HepG2 (cell line): ENCODE data around the gene SYP. TPM values are rescaled to one million over a fixed set of nuclear protein-coding genes. Genes with fewer than 3 reads are reported as not detected.
A peak's percentile ranks its signal among the peaks of the same experiment; 100 is the strongest.

Experiments used
- ARNT ChIP-seq: fragments of 450-650 bp; IDR thresholded peaks from 2 replicates; pipeline ENCODE4 v1.6.1; 2017
- FOXA3 ChIP-seq: IDR thresholded peaks from 2 replicates; pipeline ENCODE4 v1.6.1; 2016; ENCODE audit warnings: missing genetic modification reagents, missing compliant biosample characterization
- NFKBIZ ChIP-seq: IDR thresholded peaks from 2 replicates; pipeline ENCODE4 v1.6.1; 2018; ENCODE audit warnings: missing genetic modification reagents, missing compliant biosample characterization
- PHF8 ChIP-seq: sonication (generic); formaldehyde crosslinking; IDR thresholded peaks from 2 replicates; pipeline ENCODE4 v1.5.0; 2020; ENCODE audit warnings: missing genetic modification reagents
- ZNF101 ChIP-seq: sonication (generic); formaldehyde crosslinking; IDR thresholded peaks from 2 replicates; pipeline ENCODE4 v1.4.0; 2020; ENCODE audit warnings: mild to moderate bottlenecking, low read depth, missing genetic modification reagents, borderline replicate concordance
- ZNF317 ChIP-seq: sonication (generic); formaldehyde crosslinking; IDR thresholded peaks from 2 replicates; pipeline ENCODE4 v1.5.0; 2020; ENCODE audit warnings: mild to moderate bottlenecking, missing genetic modification reagents
- ZNF614 ChIP-seq: IDR thresholded peaks from 2 replicates; pipeline ENCODE4 v1.6.1; 2018; ENCODE audit warnings: missing biosample characterization, missing genetic modification reagents, inconsistent platforms, borderline replicate concordance
- ZNF616 ChIP-seq: sonication (generic); formaldehyde crosslinking; IDR thresholded peaks from 2 replicates; pipeline ENCODE4 v1.5.0; 2020; ENCODE audit warnings: low read depth, mild to moderate bottlenecking, missing genetic modification reagents
- polyA plus RNA-seq, 8 experiments: library from polyadenylated mRNA; depleted of rRNA in 3 of 8; stranded (reverse) in 7 of 8; unstranded in 1 of 8; fragments of >200 nt; fragmentation: Illumina TruSeq in 4 of 8; extraction: Trizol in 4 of 8; gene quantifications; 2 replicates each; pipeline versions ENCODE4 v1.2.1 to v1.2.3, GENCODE V29; 2011 to 2016; ENCODE audit warnings: low read depth in 4 of 8, missing spikeins in 1 of 8, mixed read lengths in 1 of 8; ENCODE audit not compliant: insufficient read depth in 1 of 8
- total RNA-seq, 5 experiments: library from RNA; depleted of rRNA; stranded (reverse); fragments of >200 nt; fragmentation: Illumina TruSeq; extraction: Trizol; gene quantifications; 2 replicates each; pipeline ENCODE4 v1.2.3, GENCODE V29; 2016; ENCODE audit warnings: low read depth in 1 of 5
- TF ChIP-seq, protein P1 (sequence below): sonication (generic); formaldehyde crosslinking; IDR thresholded peaks from 2 replicates; pipeline ENCODE4 v1.5.0; 2020; ENCODE audit warnings: missing genetic modification reagents
- TF ChIP-seq, protein P2 (sequence below): sonication (generic); formaldehyde crosslinking; IDR thresholded peaks from 2 replicates; pipeline ENCODE4 v1.4.0; 2020; ENCODE audit warnings: missing genetic modification reagents
- TF ChIP-seq, protein P3 (sequence below): sonication (generic); formaldehyde crosslinking; IDR thresholded peaks from 2 replicates; pipeline ENCODE4 v1.9.0; 2021; ENCODE audit warnings: missing genetic modification reagents, mild to moderate bottlenecking, borderline replicate concordance
- TF ChIP-seq, protein P4 (sequence below), 2 experiments: fragments of 450-650 bp in 1 of 2; sonication (generic) in 1 of 2; formaldehyde crosslinking in 1 of 2; IDR thresholded peaks; 2 replicates each; pipeline versions ENCODE4 v1.6.1 to v1.8.0; 2016 to 2022; ENCODE audit warnings: antibody characterized with exemption in 1 of 2, mild to moderate bottlenecking in 1 of 2, missing genetic modification reagents in 1 of 2

Gene SYP
- total and polyA plus RNA-seq, 2 of the 13 experiments (the other 11 are each of a cell fraction or from before 2014, with no cell fraction given), result 2.0 to 2.5 TPM

DNA sequence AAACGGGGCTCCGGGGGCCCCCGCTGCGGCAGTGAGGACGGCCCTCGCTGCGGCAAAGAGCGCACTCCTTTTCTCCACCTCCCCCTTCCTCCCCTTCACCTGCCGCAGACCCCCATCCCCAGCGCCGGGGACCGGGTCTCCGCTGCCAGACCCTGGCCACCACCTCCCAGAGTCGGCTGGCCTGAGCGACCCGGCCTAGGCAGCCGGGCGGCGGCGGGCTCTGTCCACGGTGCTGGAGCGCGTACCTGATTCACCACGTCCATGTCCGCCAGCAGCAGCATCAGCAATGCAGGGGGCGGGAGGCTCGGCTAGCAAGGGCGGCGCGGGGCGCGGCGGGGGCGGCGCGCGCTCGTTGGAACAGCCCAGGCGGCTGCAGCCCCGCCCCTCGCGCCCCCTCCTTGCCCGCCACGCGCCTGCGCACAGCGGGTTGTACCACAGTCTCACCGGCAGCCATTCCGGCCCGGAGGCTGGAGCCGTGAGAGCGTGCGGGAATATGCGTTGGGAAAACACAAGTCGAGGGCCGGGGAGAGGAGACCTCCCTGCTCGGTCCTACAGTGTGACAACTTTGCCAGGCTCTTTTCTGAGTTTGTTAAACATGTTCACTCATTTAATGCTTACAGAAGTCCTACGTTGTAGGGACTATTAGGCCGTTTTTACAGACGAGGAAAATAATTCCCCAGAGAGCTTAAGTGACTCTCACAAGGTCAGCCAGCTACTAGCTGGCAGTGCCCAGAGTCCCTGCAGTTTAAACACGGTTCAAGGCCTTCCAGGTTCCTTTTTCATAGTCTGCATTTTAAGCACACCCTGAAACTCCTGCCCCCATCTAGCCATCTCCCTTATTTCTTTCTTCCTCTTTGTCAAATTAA, at the start of gene SYP (continued):
- TF ChIP-seq, protein P1, sequence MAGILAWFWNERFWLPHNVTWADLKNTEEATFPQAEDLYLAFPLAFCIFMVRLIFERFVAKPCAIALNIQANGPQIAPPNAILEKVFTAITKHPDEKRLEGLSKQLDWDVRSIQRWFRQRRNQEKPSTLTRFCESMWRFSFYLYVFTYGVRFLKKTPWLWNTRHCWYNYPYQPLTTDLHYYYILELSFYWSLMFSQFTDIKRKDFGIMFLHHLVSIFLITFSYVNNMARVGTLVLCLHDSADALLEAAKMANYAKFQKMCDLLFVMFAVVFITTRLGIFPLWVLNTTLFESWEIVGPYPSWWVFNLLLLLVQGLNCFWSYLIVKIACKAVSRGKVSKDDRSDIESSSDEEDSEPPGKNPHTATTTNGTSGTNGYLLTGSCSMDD (CRISPR knock-in tag), result no peak
- TF ChIP-seq, protein P2, sequence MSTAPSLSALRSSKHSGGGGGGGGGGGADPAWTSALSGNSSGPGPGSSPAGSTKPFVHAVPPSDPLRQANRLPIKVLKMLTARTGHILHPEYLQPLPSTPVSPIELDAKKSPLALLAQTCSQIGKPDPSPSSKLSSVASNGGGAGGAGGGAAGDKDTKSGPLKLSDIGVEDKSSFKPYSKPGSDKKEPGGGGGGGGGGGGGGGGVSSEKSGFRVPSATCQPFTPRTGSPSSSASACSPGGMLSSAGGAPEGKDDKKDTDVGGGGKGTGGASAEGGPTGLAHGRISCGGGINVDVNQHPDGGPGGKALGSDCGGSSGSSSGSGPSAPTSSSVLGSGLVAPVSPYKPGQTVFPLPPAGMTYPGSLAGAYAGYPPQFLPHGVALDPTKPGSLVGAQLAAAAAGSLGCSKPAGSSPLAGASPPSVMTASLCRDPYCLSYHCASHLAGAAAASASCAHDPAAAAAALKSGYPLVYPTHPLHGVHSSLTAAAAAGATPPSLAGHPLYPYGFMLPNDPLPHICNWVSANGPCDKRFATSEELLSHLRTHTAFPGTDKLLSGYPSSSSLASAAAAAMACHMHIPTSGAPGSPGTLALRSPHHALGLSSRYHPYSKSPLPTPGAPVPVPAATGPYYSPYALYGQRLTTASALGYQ (CRISPR knock-in tag), result peak; percentile 33; the same call in 1 of the 2 replicates
- TF ChIP-seq ZNF101 (CRISPR knock-in tag) (no peak), ZNF616 (CRISPR knock-in tag) (peak; percentile 76; the same call in 1 of the 2 replicates), NFKBIZ (0 out of 2 replicates have a peak, but pooled peaks have one; percentile 54), ZNF317 (CRISPR knock-in tag) (no peak), FOXA3 (CRISPR knock-in tag) (peak; percentile 59), ZNF614 (CRISPR knock-in tag) (0 out of 2 replicates have a peak, but pooled peaks have one; percentile 18), PHF8 (CRISPR knock-in tag) (peak; percentile 55), ARNT (no peak)
- TF ChIP-seq, protein P3, sequence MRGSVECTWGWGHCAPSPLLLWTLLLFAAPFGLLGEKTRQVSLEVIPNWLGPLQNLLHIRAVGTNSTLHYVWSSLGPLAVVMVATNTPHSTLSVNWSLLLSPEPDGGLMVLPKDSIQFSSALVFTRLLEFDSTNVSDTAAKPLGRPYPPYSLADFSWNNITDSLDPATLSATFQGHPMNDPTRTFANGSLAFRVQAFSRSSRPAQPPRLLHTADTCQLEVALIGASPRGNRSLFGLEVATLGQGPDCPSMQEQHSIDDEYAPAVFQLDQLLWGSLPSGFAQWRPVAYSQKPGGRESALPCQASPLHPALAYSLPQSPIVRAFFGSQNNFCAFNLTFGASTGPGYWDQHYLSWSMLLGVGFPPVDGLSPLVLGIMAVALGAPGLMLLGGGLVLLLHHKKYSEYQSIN (CRISPR knock-in tag), result no peak
- TF ChIP-seq, protein P4, sequence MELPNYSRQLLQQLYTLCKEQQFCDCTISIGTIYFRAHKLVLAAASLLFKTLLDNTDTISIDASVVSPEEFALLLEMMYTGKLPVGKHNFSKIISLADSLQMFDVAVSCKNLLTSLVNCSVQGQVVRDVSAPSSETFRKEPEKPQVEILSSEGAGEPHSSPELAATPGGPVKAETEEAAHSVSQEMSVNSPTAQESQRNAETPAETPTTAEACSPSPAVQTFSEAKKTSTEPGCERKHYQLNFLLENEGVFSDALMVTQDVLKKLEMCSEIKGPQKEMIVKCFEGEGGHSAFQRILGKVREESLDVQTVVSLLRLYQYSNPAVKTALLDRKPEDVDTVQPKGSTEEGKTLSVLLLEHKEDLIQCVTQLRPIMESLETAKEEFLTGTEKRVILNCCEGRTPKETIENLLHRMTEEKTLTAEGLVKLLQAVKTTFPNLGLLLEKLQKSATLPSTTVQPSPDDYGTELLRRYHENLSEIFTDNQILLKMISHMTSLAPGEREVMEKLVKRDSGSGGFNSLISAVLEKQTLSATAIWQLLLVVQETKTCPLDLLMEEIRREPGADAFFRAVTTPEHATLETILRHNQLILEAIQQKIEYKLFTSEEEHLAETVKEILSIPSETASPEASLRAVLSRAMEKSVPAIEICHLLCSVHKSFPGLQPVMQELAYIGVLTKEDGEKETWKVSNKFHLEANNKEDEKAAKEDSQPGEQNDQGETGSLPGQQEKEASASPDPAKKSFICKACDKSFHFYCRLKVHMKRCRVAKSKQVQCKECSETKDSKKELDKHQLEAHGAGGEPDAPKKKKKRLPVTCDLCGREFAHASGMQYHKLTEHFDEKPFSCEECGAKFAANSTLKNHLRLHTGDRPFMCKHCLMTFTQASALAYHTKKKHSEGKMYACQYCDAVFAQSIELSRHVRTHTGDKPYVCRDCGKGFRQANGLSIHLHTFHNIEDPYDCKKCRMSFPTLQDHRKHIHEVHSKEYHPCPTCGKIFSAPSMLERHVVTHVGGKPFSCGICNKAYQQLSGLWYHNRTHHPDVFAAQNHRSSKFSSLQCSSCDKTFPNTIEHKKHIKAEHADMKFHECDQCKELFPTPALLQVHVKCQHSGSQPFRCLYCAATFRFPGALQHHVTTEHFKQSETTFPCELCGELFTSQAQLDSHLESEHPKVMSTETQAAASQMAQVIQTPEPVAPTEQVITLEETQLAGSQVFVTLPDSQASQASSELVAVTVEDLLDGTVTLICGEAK (IDR thresholded peaks at IDR 0.05), result no peak
- TF ChIP-seq, protein P4 (CRISPR knock-in tag; IDR thresholded peaks at IDR 0.05), result no peak
